GM18861 (cell line): ENCODE data around the gene SLC2A11.
"Not testable (repeated sequence)": the region's sequence is repeated elsewhere in the genome, so short reads cannot be mapped to it uniquely, and the experiment has no call there.

Experiments used
- ATAC-seq: cut with Tn5 transposase; IDR thresholded peaks from one replicate; pipeline ENCODE4 v1.9.1; 2021; ENCODE audit not compliant: unreplicated experiment

Gene SLC2A11

GRCh38 chr22:23884140-23884539 is 26.5 kb downstream of the SLC2A11 start:
- no peak for ATAC-seq

DNA sequence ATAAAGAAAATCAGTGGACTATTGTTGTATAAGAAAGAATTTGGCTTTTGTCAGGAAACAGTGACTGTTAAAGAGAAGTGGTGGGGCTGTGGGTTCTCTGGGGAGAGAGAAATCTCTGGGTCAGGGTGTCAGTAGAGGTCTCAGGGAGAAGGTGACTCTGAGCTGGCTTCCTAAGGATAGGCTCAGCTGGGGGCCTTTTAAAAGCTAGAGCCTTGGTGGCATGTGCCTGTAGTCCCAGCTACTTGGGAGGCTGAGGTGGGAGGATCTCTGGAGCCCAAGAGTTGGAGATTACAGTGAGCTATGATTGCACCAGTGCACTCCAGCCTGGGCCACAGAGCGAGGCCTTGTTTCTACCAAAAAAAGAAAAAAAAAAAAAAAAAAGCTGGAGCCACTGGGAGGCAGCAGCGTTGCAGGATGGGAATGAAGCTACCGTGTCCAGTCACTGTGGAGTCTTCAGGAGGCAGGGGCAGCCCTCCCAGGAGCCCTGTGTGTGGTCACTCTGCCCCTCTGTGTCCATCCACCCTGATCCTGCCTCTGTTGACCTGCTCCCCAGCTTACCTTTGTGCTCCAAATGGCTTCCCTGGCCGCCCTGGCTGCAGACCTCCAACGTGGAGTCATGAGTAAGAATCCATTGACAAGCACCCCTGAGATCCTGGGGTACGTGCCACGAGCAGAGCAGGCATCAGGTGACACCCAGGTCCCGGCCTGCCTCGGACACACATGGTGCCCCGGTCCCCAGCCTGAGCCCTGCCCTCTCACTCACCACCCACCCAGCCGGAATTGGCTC is 31.1 kb downstream of the SLC2A11 start:
- ATAC-seq, result no peak

- no peak for ATAC-seq
Measured at GRCh38 chr22:23889620-23890019, 31.9 kb downstream of the SLC2A11 start.

DNA sequence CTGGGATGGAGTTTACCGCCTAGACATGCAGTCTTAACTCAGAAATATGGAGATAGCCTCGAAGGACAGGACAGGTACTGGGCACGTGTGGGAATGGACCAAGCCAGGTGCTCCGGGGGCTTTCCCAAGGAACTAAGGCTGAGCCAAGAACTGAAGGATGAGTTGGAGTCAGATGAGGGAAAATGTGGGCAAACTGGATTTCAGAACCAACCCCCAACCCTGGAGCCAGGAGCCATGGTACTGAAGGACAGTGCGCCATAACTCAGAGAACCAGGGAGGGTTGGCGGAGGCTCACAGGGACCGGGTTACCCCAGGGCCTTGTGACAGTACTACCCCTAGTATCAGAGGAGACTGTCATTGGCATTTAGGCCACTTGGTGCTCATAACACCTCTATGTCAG is 34.1 kb downstream of the SLC2A11 start:
- no peak for ATAC-seq

DNA sequence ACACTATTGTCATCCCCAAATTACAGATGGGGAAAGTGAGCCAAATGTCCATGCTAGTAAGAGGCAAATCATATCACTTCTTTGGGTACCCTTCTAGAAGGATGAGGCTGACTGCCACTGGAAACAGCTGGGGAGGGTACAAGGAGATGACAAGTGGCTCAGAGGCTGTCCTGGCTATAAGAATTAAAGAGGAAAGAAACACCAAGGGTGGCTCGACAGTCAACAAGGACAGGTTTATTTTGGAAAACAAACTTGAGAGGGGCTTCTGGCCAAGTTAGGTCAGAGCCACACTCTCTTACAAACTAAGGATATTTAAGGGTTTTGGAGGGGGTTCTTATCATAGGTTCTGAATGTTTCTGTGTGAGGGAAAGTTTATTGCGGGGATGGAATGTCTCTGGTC is 34.5 kb downstream of the SLC2A11 start:
- ATAC-seq, result no peak

GRCh38 chr22:23892706-23893105 is 35.0 kb downstream of the SLC2A11 start:
- ATAC-seq, result no peak

DNA sequence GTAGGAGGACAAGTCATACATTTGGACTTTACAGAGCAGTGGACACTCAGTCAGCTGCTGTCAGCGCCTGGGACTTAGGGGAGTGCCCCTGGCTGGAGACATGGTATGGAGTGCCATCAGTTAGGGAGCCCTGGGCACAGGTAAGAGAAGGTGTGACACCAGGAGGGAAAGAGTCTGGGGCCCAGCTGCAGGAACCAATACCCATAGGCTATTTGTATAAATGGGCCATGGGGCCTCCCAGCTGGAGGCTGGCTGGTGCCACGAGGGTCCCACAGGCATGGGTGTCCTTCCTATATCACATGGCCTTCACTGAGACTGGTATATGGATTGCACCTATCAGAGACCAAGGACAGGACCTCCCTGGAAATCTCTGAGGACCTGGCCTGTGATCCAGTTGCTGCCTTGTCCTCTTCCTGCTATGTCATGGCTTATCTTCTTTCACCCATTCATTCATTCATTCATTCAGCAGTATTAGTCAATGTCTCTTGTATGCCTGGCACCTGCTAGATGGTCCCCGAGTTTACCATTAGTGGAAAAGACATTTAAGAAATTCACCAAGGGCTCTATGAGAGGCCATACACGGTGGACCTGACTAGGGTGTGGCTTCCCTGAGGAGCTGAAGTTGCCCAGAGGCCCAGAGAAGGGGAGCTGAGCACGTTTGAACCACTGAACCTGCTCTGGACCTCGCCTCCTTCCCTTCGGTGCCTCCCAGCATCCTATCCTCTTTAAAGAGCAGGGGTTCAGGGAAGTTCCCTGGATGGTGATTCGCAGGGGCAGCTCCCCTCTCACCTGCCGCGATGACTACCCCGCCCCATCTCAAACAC is 35.7 kb downstream of the SLC2A11 start:
- ATAC-seq, result no peak

DNA sequence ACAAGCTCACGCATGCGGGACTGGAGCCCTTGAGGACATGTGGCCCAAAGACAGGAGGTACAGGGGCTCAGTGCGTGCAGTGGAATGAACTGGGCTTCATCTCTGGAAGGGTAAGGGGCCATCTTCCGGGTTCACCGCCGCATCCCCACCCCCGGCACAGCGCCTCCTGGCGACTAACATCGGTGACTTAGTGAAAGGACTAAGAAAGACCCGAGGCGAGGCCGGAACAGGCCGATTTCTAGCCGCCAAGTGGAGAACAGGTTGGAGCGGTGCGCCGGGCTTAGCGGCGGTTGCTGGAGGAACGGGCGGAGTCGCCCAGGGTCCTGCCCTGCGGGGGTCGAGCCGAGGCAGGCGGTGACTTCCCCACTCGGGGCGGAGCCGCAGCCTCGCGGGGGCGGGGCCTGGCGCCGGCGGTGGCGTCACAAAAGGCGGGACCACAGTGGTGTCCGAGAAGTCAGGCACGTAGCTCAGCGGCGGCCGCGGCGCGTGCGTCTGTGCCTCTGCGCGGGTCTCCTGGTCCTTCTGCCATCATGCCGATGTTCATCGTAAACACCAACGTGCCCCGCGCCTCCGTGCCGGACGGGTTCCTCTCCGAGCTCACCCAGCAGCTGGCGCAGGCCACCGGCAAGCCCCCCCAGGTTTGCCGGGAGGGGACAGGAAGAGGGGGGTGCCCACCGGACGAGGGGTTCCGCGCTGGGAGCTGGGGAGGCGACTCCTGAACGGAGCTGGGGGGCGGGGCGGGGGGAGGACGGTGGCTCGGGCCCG is 36.5 kb downstream of the SLC2A11 start, which contains the start of gene MIF:
Gene MIF, plus strand, starts transcription at position 439 of the 765 bp plus-strand sequence. Its CDS starts 92 bp downstream, at position 531.
- peak; percentile 70 for ATAC-seq

DNA sequence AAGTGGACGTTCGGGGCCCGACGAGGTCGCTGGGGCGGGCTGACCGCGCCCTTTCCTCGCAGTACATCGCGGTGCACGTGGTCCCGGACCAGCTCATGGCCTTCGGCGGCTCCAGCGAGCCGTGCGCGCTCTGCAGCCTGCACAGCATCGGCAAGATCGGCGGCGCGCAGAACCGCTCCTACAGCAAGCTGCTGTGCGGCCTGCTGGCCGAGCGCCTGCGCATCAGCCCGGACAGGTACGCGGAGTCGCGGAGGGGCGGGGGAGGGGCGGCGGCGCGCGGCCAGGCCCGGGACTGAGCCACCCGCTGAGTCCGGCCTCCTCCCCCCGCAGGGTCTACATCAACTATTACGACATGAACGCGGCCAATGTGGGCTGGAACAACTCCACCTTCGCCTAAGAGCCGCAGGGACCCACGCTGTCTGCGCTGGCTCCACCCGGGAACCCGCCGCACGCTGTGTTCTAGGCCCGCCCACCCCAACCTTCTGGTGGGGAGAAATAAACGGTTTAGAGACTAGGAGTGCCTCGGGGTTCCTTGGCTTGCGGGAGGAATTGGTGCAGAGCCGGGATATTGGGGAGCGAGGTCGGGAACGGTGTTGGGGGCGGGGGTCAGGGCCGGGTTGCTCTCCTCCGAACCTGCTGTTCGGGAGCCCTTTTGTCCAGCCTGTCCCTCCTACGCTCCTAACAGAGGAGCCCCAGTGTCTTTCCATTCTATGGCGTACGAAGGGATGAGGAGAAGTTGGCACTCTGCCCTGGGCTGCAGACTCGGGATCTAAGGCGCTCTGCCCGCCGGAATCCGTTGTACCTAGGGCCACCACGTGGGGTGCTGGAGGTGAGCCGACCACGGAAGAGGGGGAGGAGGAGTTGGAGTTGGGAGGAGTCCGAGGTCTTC is 37.3 kb downstream of the SLC2A11 start:
- no peak for ATAC-seq

- ATAC-seq, result no peak
Measured at GRCh38 chr22:23895599-23896144, 38.0 kb downstream of the SLC2A11 start.

GRCh38 chr22:23896166-23896522 is 38.5 kb downstream of the SLC2A11 start:
- no peak for ATAC-seq

DNA sequence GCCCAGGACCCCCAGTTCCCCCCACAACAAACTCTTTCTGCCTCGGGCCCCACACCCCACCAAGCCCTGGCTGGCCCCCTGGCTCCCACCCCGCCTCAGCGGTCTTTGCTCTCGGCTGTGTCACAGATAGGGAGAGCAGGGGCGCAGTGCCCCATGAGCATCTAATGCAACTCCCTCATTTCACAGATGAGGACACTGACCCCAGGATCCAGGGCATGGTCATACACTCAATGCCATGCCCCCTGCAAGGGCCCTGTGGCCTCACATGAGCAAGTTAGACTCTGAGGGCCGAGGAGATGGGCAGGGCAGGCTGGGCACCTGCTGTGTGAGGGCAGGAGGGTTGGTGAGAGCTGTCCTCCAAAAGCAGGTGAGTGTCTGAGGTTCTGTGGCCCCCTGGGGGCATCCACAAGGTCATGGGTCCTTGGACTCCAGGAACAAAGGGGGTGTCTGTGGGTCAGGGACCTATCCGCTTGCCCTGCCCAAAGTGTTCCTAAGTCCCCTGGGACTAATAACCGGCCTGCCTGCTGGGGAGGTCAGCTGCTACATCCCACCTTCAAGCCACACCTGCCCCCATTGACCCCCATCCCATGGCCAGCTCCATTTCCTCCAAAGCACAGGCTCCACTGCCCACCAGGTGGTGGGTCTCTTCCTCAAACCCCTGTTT is 39.0 kb downstream of the SLC2A11 start:
- ATAC-seq, result no peak

- ATAC-seq, result no peak
Measured at GRCh38 chr22:23897320-23897719, 39.6 kb downstream of the SLC2A11 start.

GRCh38 chr22:23898006-23898974 is 40.6 kb downstream of the SLC2A11 start:
- no peak for ATAC-seq

- no peak for ATAC-seq
Measured at GRCh38 chr22:23899042-23899745, 41.5 kb downstream of the SLC2A11 start.

GRCh38 chr22:23900227-23900626 is 42.6 kb downstream of the SLC2A11 start:
- not testable (repeated sequence) for ATAC-seq

- ATAC-seq, result no peak
Measured at GRCh38 chr22:23901600-23901999, 43.9 kb downstream of the SLC2A11 start.
